SK-N-SH (cell line): ENCODE data around the gene SASH1. TPM values are rescaled to one million over a fixed set of nuclear protein-coding genes. Genes with fewer than 3 reads are reported as not detected.

Source experiments
- CTCF ChIA-PET: fragments of 300-600, 350-600 bp; formaldehyde crosslinking; extraction: SDS; loops from one replicate; lab custom pipeline; 2021; lab: Yijun Ruan, JAX
- POLR2A ChIA-PET: fragments of 350-600 bp; sonication (Branson Sonifier 250); formaldehyde crosslinking; extraction: SDS; loops from one replicate; lab custom pipeline; 2020; ENCODE audit warnings: antibody characterized with exemption, inconsistent platforms; lab: Yijun Ruan, JAX
- DNase-seq: peaks from one replicate; pipeline ENCODE4 v3.0.0; 2012
- H2AFZ ChIP-seq: fragments of 200-600 bp; sonication (generic); 2 replicates; pipeline ENCODE4 v1.8.1; 2016; ENCODE audit warnings: antibody characterized with exemption, mild to moderate bottlenecking, low read depth
- H3F3A ChIP-seq: fragments of 200-600 bp; sonication (generic); replicated peaks from 2 replicates; pipeline ENCODE3; 2016; ENCODE audit warnings: antibody characterized with exemption, mild to moderate bottlenecking; ENCODE audit not compliant: insufficient read depth
- H3K27ac ChIP-seq, 2 experiments: fragments of 200-500 bp in 1 of 2; fragments of 200-600 bp in 1 of 2; sonication (Bioruptor generic) in 1 of 2; sonication (generic), shearing (Covaris generic) in 1 of 2; 2 replicates each; pipeline versions ENCODE4 v1.5.1 to v1.6.1; 2014 to 2016; ENCODE audit warnings: low read depth in 2 of 2, inconsistent platforms in 1 of 2, low read length in 1 of 2, mild to moderate bottlenecking in 1 of 2, mixed read lengths in 1 of 2
- H3K27me3 ChIP-seq: fragments of 200-600 bp; sonication (generic), shearing (Covaris generic); 2 replicates; pipeline ENCODE4 v1.6.1; 2016; ENCODE audit warnings: mixed run types; ENCODE audit not compliant: insufficient read depth
- H3K36me3 ChIP-seq, 2 experiments: fragments of 200-500 bp in 1 of 2; fragments of 200-600 bp in 1 of 2; sonication (Bioruptor generic) in 1 of 2; sonication (generic) in 1 of 2; replicated peaks in 1 of 2; 2 replicates each; pipeline versions ENCODE3 to v1.5.1; 2014 to 2016; ENCODE audit warnings: low read length in 1 of 2, mild to moderate bottlenecking in 1 of 2; ENCODE audit not compliant: insufficient read depth in 2 of 2, control insufficient read depth in 1 of 2
- H3K4me1 ChIP-seq, 2 experiments: fragments of 200-500 bp in 1 of 2; fragments of 200-600 bp in 1 of 2; sonication (Bioruptor generic) in 1 of 2; sonication (generic), shearing (Covaris generic) in 1 of 2; 2 replicates each; pipeline versions ENCODE4 v1.5.1 to v1.6.1; 2014 to 2016; ENCODE audit warnings: low read depth in 1 of 2, low read length in 1 of 2, mixed run types in 1 of 2; ENCODE audit not compliant: insufficient read depth in 2 of 2, control insufficient read depth in 1 of 2
- H3K4me2 ChIP-seq: fragments of 200-600 bp; sonication (generic), shearing (Covaris generic); 2 replicates; pipeline ENCODE4 v1.6.1; 2017; ENCODE audit warnings: mixed run types
- H3K4me3 ChIP-seq, 2 experiments: fragments of 200-500 bp in 1 of 2; fragments of 200-600 bp in 1 of 2; sonication (Bioruptor generic) in 1 of 2; sonication (generic), shearing (Covaris generic) in 1 of 2; 2 replicates each; pipeline versions ENCODE4 v1.5.1 to v1.8.1; 2014 to 2016; ENCODE audit warnings: low read depth in 2 of 2, inconsistent platforms in 1 of 2, low read length in 1 of 2, mild to moderate bottlenecking in 1 of 2, mixed read lengths in 1 of 2, moderate library complexity in 1 of 2
- H3K79me2 ChIP-seq: fragments of 200-600 bp; sonication (generic); 2 replicates; pipeline ENCODE4 v1.8.1; 2017; ENCODE audit warnings: mild to moderate bottlenecking; ENCODE audit not compliant: insufficient read depth
- H3K9ac ChIP-seq: fragments of 200-600 bp; sonication (generic); 2 replicates; pipeline ENCODE4 v1.6.1; 2017; ENCODE audit warnings: mixed run types
- H3K9me2 ChIP-seq: fragments of 200-600 bp; sonication (generic); 2 replicates; pipeline ENCODE4 v1.6.1; 2017; ENCODE audit warnings: mixed run types
- H3K9me3 ChIP-seq: fragments of 200-600 bp; sonication (generic); 2 replicates; pipeline ENCODE4 v1.6.1; 2017; ENCODE audit warnings: mixed run types, mild to moderate bottlenecking, moderate library complexity
- H4K20me1 ChIP-seq: fragments of 200-600 bp; sonication (generic); 2 replicates; pipeline ENCODE4 v1.6.1; 2017; ENCODE audit warnings: mild to moderate bottlenecking, mixed run types; ENCODE audit not compliant: insufficient read depth
- ELF1 ChIP-seq: IDR thresholded peaks from 2 replicates; pipeline ENCODE4 v1.4.0; 2012
- EZH2phosphoT487 ChIP-seq: fragments of 200-600 bp; sonication (generic); IDR thresholded peaks from 2 replicates; pipeline ENCODE4 v1.6.1; 2017; ENCODE audit warnings: low read depth, mixed run types, mild to moderate bottlenecking, antibody characterized with exemption, moderate library complexity, borderline replicate concordance
- FOXJ3 ChIP-seq: sonication (generic); formaldehyde crosslinking; IDR thresholded peaks from 2 replicates; pipeline ENCODE4 v1.5.1; 2020; ENCODE audit warnings: mild to moderate bottlenecking, missing genetic modification reagents
- GABPA ChIP-seq: IDR thresholded peaks from 2 replicates; pipeline ENCODE4 v1.4.0; 2012; ENCODE audit warnings: low read depth, mild to moderate bottlenecking
- GATA2 ChIP-seq: sonication (generic); formaldehyde crosslinking; IDR thresholded peaks from 2 replicates; pipeline ENCODE4 v1.5.0; 2020; ENCODE audit warnings: mild to moderate bottlenecking, missing genetic modification reagents
- JUND ChIP-seq: IDR thresholded peaks from 2 replicates; pipeline ENCODE4 v1.4.0; 2012
- MEF2A ChIP-seq: IDR thresholded peaks from 2 replicates; pipeline ENCODE4 v1.4.0; 2012; ENCODE audit warnings: low read depth, borderline replicate concordance
- NRF1 ChIP-seq: IDR thresholded peaks from 2 replicates; pipeline ENCODE4 v1.6.1; 2012; ENCODE audit warnings: low read depth, mild to moderate bottlenecking, low read length
- RAD21 ChIP-seq: IDR thresholded peaks from 2 replicates; pipeline ENCODE4 v1.6.1; 2012; ENCODE audit warnings: mild to moderate bottlenecking, low read length
- RCOR1 ChIP-seq: fragments of 150-350 bp; IDR thresholded peaks from 2 replicates; pipeline ENCODE4 v1.6.1; 2017; ENCODE audit warnings: antibody characterized with exemption, low read length
- RFX5 ChIP-seq: IDR thresholded peaks from 2 replicates; pipeline ENCODE4 v1.6.1; 2012; ENCODE audit warnings: mild to moderate bottlenecking, improper control_type of control experiment, low read length
- SIN3A ChIP-seq: IDR thresholded peaks from 2 replicates; pipeline ENCODE4 v1.6.1; 2012; ENCODE audit warnings: low read depth, mild to moderate bottlenecking, low read length, moderate library complexity, borderline replicate concordance
- TAF1 ChIP-seq: IDR thresholded peaks from 2 replicates; pipeline ENCODE4 v1.6.1; 2012; ENCODE audit warnings: low read depth, mild to moderate bottlenecking, low read length, moderate library complexity, borderline replicate concordance
- TEAD4 ChIP-seq: IDR thresholded peaks from 2 replicates; pipeline ENCODE4 v1.4.0; 2012; ENCODE audit warnings: mild to moderate bottlenecking, borderline replicate concordance; ENCODE audit not compliant: insufficient read depth
- YY1 ChIP-seq: IDR thresholded peaks from 2 replicates; pipeline ENCODE4 v1.4.0; 2012; ENCODE audit warnings: low read depth, mild to moderate bottlenecking
- WGBS: methylation state at CpG from one replicate; pipeline ENCODE4 v1.1.6; 2017; ENCODE audit warnings: low lambda C conversion rate; 5-methylcytosine and 5-hydroxymethylcytosine counted together
- polyA plus RNA-seq, 3 experiments: library from polyadenylated mRNA; depleted of rRNA; stranded (reverse); fragments of >200 nt; gene quantifications; 2 replicates each; pipeline ENCODE4 v1.2.3, GENCODE V29; 2012
- TF ChIP-seq, protein P1 (sequence below): IDR thresholded peaks from 2 replicates; pipeline ENCODE4 v1.4.0; 2012; ENCODE audit warnings: low read depth, borderline replicate concordance
- TF ChIP-seq, protein P2 (sequence below): IDR thresholded peaks from 2 replicates; pipeline ENCODE4; 2012
- TF ChIP-seq, protein P3 (sequence below): fragments of 200-600 bp; sonication (generic); IDR thresholded peaks from 2 replicates; pipeline ENCODE4 v1.6.1; 2017; ENCODE audit warnings: antibody characterized with exemption, mild to moderate bottlenecking, moderate library complexity

Gene SASH1
- polyA plus RNA-seq, 1 of the 3 experiments (the other 2 are of a cell fraction), result 19.8 TPM

DNA sequence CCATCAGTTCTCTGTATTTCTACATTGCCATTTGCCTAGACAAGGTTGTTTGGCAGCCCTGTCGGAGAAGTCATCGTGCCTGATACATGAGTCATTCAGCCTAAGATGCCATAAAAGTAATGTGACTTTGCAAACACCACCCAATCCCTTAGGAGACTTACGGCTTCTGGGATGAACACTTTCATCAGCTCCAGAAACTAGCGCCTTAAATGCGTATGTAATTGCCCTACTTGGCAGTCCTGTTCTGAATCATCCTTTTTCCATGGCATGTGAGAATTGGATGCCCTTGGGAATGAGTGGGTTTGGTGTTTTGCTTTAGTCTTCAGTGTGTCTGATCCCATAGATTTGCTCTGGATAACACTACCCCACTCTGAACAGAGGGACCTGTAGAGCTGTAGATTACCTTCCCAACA, 158.5 kb downstream of the SASH1 start (continued):
- TF ChIP-seq TEAD4, result peak; percentile 27; the same call in 1 of the 2 replicates

DNA sequence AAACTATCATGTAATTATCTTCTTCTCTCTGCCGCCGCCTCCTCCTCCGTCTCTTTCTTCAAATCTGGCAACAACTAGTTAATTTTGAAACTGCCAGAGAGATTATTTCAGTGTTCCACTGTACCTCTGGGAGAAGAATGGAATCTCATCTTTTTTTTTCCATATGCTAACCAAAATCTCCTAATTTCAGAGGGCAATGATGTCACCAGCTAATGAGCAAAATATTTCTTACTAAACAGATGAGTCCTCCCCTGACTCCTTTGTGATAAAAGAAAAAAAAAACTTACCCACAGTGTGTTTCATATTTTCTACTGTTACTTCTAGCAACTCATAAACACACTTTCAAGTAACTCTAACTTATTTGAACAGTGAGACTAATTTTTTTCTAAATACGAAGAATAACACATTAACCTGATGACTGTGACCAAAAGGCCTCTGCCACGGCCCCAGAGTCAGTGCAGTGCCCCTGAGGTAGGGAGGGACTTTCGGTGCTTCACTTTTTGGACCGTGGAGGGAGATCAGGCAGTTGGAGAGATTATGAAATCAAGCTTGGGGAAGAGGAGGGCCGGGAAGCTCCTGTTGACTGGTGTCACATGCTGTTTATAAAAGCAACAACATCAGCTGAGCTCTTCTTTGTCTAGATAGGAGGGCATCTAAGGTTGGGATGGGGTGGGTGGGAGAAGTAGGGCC, 159.6 kb downstream of the SASH1 start:
- Histone ChIP-seq H2AFZ (no peak overlapping the region), H3K27ac (peak overlapping the region in 1 of 2 experiments; percentile 98; a peak in 3 of 4 replicates), H3K4me1 (peaks cover 2 to 30% of the 10 kb centered on the region in 2 experiments; a peak in 3 of 4 replicates), H3K79me2 (peaks cover 77% of the 10 kb centered on the region), H3K4me3 (no peak overlapping the region), H3K4me2 (peak overlapping the region; percentile 76), H3K9me3 (no peaks in the 10 kb centered on the region), H4K20me1 (no peaks in the 10 kb centered on the region), H3K36me3 (peaks cover 0 to 15% of the 10 kb centered on the region in 2 experiments), H3K9ac (peak overlapping the region; percentile 81), H3F3A (peaks cover 38% of the 10 kb centered on the region), H3K9me2 (no peaks in the 10 kb centered on the region), H3K27me3 (no peaks in the 10 kb centered on the region)
- WGBS, result 49% methylated on average over 8 of the region's 8 CpGs
- ChIA-PET POLR2A (no interaction called here), CTCF (no interaction called here)
- TF ChIP-seq JUND, result no peak
- TF ChIP-seq RAD21, result no peak
- no peak for TF ChIP-seq SIN3A
- TF ChIP-seq MEF2A, result no peak
- no peak for DNase-seq

DNA sequence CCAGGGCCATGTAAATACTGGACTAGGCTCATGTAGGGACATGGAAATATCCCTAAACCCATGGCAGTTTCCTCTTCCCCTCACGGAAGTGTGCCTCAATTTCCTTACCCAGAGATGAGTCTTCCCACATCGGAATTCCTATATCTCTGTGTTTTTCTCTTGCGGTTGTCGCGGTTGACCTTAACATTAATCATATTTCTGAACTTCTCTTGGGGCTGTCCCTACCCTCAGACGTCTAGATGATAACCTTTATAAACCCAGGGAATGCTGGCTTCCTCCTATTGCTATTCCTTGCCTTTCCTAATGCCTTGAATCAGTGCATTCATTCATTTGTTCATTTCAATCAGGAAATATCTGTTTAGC, 160.1 kb downstream of the SASH1 start:
- POLR2A ChIA-PET, result no interaction called here
- Histone ChIP-seq H3K36me3 (peaks cover 0 to 15% of the 10 kb centered on the region in 2 experiments), H3K27ac (peak overlapping the region in 1 of 2 experiments; percentile 98; a peak in 2 of 4 replicates), H2AFZ (no peak overlapping the region), H3K9me3 (no peaks in the 10 kb centered on the region), H3K79me2 (peaks cover 82% of the 10 kb centered on the region), H3K27me3 (no peaks in the 10 kb centered on the region), H3K9me2 (no peaks in the 10 kb centered on the region), H3F3A (peaks cover 43% of the 10 kb centered on the region), H3K4me3 (no peak overlapping the region), H3K9ac (no peak overlapping the region; the same call in 1 of the 2 replicates), H4K20me1 (no peaks in the 10 kb centered on the region), H3K4me1 (peaks cover 2 to 34% of the 10 kb centered on the region in 2 experiments; a peak in 3 of 4 replicates), H3K4me2 (no peak overlapping the region)
- WGBS, result 75% methylated on average over 6 of the region's 6 CpGs
- TF ChIP-seq ELF1 (no peak), RAD21 (no peak), GATA2 (CRISPR knock-in tag) (no peak), SIN3A (no peak), EZH2phosphoT487 (no peak), TAF1 (no peak), FOXJ3 (CRISPR knock-in tag) (no peak), TEAD4 (no peak), RFX5 (no peak), YY1 (no peak), MEF2A (no peak), GABPA (no peak), NRF1 (no peak), RCOR1 (no peak)
- TF ChIP-seq, protein P1, sequence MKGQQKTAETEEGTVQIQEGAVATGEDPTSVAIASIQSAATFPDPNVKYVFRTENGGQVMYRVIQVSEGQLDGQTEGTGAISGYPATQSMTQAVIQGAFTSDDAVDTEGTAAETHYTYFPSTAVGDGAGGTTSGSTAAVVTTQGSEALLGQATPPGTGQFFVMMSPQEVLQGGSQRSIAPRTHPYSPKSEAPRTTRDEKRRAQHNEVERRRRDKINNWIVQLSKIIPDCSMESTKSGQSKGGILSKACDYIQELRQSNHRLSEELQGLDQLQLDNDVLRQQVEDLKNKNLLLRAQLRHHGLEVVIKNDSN, result no peak
- TF ChIP-seq, protein P2, sequence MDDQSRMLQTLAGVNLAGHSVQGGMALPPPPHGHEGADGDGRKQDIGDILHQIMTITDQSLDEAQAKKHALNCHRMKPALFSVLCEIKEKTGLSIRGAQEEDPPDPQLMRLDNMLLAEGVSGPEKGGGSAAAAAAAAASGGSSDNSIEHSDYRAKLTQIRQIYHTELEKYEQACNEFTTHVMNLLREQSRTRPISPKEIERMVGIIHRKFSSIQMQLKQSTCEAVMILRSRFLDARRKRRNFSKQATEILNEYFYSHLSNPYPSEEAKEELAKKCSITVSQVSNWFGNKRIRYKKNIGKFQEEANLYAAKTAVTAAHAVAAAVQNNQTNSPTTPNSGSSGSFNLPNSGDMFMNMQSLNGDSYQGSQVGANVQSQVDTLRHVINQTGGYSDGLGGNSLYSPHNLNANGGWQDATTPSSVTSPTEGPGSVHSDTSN, result no peak
- TF ChIP-seq, protein P3, sequence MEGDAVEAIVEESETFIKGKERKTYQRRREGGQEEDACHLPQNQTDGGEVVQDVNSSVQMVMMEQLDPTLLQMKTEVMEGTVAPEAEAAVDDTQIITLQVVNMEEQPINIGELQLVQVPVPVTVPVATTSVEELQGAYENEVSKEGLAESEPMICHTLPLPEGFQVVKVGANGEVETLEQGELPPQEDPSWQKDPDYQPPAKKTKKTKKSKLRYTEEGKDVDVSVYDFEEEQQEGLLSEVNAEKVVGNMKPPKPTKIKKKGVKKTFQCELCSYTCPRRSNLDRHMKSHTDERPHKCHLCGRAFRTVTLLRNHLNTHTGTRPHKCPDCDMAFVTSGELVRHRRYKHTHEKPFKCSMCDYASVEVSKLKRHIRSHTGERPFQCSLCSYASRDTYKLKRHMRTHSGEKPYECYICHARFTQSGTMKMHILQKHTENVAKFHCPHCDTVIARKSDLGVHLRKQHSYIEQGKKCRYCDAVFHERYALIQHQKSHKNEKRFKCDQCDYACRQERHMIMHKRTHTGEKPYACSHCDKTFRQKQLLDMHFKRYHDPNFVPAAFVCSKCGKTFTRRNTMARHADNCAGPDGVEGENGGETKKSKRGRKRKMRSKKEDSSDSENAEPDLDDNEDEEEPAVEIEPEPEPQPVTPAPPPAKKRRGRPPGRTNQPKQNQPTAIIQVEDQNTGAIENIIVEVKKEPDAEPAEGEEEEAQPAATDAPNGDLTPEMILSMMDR, result no peak
- CTCF ChIA-PET, result no interaction called here
- DNase-seq, result no peak
